WTC11 (cell line): Measurements from ENCODE around the gene RGS17. TPM values are rescaled to one million over a fixed set of nuclear protein-coding genes. Genes with fewer than 3 reads are reported as not detected.

Experiments
- ATAC-seq: fragments of 200-7000 bp; cut with Tn5 transposase; 2 replicates; pipeline ENCODE4 v1.10.0; 2021; ENCODE audit warnings: mild to moderate bottlenecking, moderate library complexity
- CTCF ChIA-PET: fragments of 300-600 bp; sonication (Branson Sonifier 250); formaldehyde crosslinking; loops from one replicate; lab custom pipeline; 2021; ENCODE audit warnings: antibody characterized with exemption; lab: Charles Lee
- POLR2A ChIA-PET: fragments of 350-600 bp; sonication (Branson Sonifier 250); formaldehyde crosslinking; loops from one replicate; lab custom pipeline; 2021; ENCODE audit warnings: antibody characterized with exemption; lab: Charles Lee
- DNase-seq: peaks from one replicate; pipeline ENCODE4 v3.0.0; 2021; ENCODE audit warnings: low spot score
- H3K27ac Mint-ChIP-seq: 2 replicates; pipeline ENCODE4 v1.8.0; 2021; ENCODE audit warnings: mixed read lengths
- H3K27me3 Mint-ChIP-seq: 2 replicates; pipeline ENCODE4 v1.8.0; 2021; ENCODE audit warnings: low read depth, mild to moderate bottlenecking, moderate library complexity, mixed read lengths
- H3K36me3 Mint-ChIP-seq: 2 replicates; pipeline ENCODE4 v1.8.0; 2021; ENCODE audit warnings: mixed read lengths
- H3K4me1 Mint-ChIP-seq: 2 replicates; pipeline ENCODE4 v1.8.0; 2022; ENCODE audit warnings: mixed read lengths
- H3K4me3 Mint-ChIP-seq: 2 replicates; pipeline ENCODE4 v1.8.0; 2021; ENCODE audit warnings: mild to moderate bottlenecking, moderate library complexity, mixed read lengths
- H3K9me3 Mint-ChIP-seq: 2 replicates; pipeline ENCODE4 v1.8.0; 2021; ENCODE audit warnings: mixed read lengths
- AR ChIP-seq: fragments of 250-450 bp; sonication (Bioruptor Pico); IDR thresholded peaks from 2 replicates; pipeline ENCODE4 v1.9.0; 2021; ENCODE audit warnings: mild to moderate bottlenecking
- ATF2 ChIP-seq: sonication (generic); formaldehyde crosslinking; IDR thresholded peaks from 2 replicates; pipeline ENCODE4 v1.8.1; 2022; ENCODE audit warnings: low read depth, missing genetic modification reagents, borderline replicate concordance
- EMX1 ChIP-seq: fragments of 250-450 bp; sonication (Bioruptor Pico); IDR thresholded peaks from 2 replicates; pipeline ENCODE4 v1.8.0; 2021; ENCODE audit warnings: mild to moderate bottlenecking
- FOXK1 ChIP-seq: sonication (generic); formaldehyde crosslinking; IDR thresholded peaks from 2 replicates; pipeline ENCODE4 v1.8.0; 2022; ENCODE audit warnings: mild to moderate bottlenecking, moderate library complexity, missing genetic modification reagents
- GTF2I ChIP-seq: fragments of 250-450 bp; sonication (Bioruptor Pico); conservative IDR thresholded peaks from 2 replicates; pipeline ENCODE4 v1.4.0; 2021; ENCODE audit warnings: mild to moderate bottlenecking
- HMGXB4 ChIP-seq: sonication (generic); formaldehyde crosslinking; IDR thresholded peaks from 2 replicates; pipeline ENCODE4 v1.8.1; 2023; ENCODE audit warnings: mild to moderate bottlenecking, moderate library complexity, missing genetic modification reagents
- JUN ChIP-seq: sonication (generic); formaldehyde crosslinking; IDR thresholded peaks from 2 replicates; pipeline ENCODE4 v1.8.0; 2023; ENCODE audit warnings: mild to moderate bottlenecking, missing genetic modification reagents
- NFATC4 ChIP-seq: fragments of 250-450 bp; sonication (Bioruptor Pico); IDR thresholded peaks from 2 replicates; pipeline ENCODE4 v1.9.0; 2021; ENCODE audit warnings: mild to moderate bottlenecking
- NR3C1 ChIP-seq: sonication (generic); formaldehyde crosslinking; conservative IDR thresholded peaks from 2 replicates; pipeline ENCODE4 v1.8.1; 2023; ENCODE audit warnings: low read depth, mild to moderate bottlenecking, missing genetic modification reagents
- PRRX2 ChIP-seq: fragments of 250-450 bp; sonication (Bioruptor Pico); IDR thresholded peaks from 2 replicates; pipeline ENCODE4 v1.8.0; 2021; ENCODE audit warnings: mild to moderate bottlenecking
- TEAD1 ChIP-seq: sonication (generic); formaldehyde crosslinking; IDR thresholded peaks from 2 replicates; pipeline ENCODE4 v1.8.0; 2022; ENCODE audit warnings: mild to moderate bottlenecking, missing genetic modification reagents
- ZNF121 ChIP-seq: sonication (generic); formaldehyde crosslinking; IDR thresholded peaks from 2 replicates; pipeline ENCODE4 v1.8.0; 2023; ENCODE audit warnings: missing genetic modification reagents
- ZNF138 ChIP-seq: sonication (generic); formaldehyde crosslinking; conservative IDR thresholded peaks from 2 replicates; pipeline ENCODE4 v1.8.1; 2022; ENCODE audit warnings: mild to moderate bottlenecking, moderate library complexity, missing genetic modification reagents
- ZNF416 ChIP-seq: fragments of 250-450 bp; sonication (Bioruptor Pico); IDR thresholded peaks from 2 replicates; pipeline ENCODE4 v1.9.0; 2021; ENCODE audit warnings: mild to moderate bottlenecking, inconsistent platforms
- ZNF532 ChIP-seq: fragments of 250-450 bp; sonication (Bioruptor Pico); IDR thresholded peaks from 2 replicates; pipeline ENCODE4 v1.9.0; 2021; ENCODE audit warnings: mild to moderate bottlenecking, borderline replicate concordance
- ZNF671 ChIP-seq: fragments of 250-450 bp; sonication (Bioruptor Pico); IDR thresholded peaks from 2 replicates; pipeline ENCODE4 v1.8.0; 2021; ENCODE audit warnings: mild to moderate bottlenecking
- total RNA-seq: library from RNA; stranded (reverse); gene quantifications from 3 replicates; pipeline ENCODE4 v1.2.3, GENCODE V29; 2021
- TF ChIP-seq, protein P1 (sequence below): fragments of 250-450 bp; sonication (Bioruptor Pico); IDR thresholded peaks from 2 replicates; pipeline ENCODE4 v1.8.0; 2021; ENCODE audit warnings: mild to moderate bottlenecking
- TF ChIP-seq, protein P2 (sequence below): sonication (generic); formaldehyde crosslinking; IDR thresholded peaks from 2 replicates; pipeline ENCODE4 v1.8.1; 2022; ENCODE audit warnings: low read depth, mild to moderate bottlenecking, moderate library complexity, missing genetic modification reagents, borderline replicate concordance
- TF ChIP-seq, protein P3 (sequence below): sonication (generic); formaldehyde crosslinking; IDR thresholded peaks from 2 replicates; pipeline ENCODE4 v1.8.0; 2023; ENCODE audit warnings: missing genetic modification reagents

RGS17 gene
- total RNA-seq, 1 experiment from 2014 or later: 9.3 TPM

- TF ChIP-seq, protein P1, sequence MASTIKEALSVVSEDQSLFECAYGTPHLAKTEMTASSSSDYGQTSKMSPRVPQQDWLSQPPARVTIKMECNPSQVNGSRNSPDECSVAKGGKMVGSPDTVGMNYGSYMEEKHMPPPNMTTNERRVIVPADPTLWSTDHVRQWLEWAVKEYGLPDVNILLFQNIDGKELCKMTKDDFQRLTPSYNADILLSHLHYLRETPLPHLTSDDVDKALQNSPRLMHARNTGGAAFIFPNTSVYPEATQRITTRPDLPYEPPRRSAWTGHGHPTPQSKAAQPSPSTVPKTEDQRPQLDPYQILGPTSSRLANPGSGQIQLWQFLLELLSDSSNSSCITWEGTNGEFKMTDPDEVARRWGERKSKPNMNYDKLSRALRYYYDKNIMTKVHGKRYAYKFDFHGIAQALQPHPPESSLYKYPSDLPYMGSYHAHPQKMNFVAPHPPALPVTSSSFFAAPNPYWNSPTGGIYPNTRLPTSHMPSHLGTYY (CRISPR knock-in tag): no peak
- no peak for TF ChIP-seq ZNF138
These were observed 157.2 kb downstream of the RGS17 start (continued) for GRCh38 chr6:152973916-152974315.

DNA sequence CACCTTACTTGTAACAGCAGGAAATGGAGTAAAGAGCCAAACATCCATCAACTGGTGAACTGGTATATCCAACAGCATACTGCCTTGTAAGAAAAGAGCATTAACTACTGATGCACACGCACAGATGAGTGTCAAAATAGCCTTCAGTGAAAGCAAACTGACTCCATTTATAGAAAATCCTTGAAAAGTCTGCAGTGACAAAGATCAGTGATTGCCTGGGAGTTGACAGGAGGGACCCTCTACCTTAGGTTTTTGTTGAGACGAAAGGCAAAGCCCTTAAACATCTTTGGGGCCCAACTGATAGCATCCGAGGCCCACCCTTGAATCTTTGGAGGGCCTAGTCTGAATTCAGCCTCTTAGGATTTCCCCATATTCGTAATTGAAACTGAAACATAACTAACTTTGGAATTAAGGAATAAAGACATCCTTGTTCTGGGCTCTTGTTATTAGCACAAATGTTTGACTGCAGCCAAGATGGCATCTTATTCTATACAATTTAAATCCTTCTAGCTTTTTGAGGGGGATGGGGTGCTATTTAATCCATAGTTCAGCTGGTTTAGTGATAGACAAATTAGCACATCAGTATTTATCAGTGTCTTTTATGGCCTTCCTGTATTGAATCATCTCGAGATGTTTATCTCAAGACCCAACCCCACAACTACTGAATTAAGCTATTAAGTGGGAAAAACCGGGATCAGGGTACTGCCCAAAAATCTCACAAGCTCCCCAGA lies 161.2 kb downstream of the RGS17 start:
- no peak overlapping the region; the same call in 1 of the 2 replicates for H3K27ac Mint-ChIP-seq
- no peaks in the 10 kb centered on the region for H3K27me3 Mint-ChIP-seq
- no peak for ATAC-seq
- peaks cover 7% of the 10 kb centered on the region; the same call in 1 of the 2 replicates for H3K9me3 Mint-ChIP-seq
- ChIA-PET POLR2A (interaction anchor here (1.1 to 1.4 kb wide), 2 partner anchors 13 kb away, joined by 3 to 4 read pairs; partner anchors contain the start of gene FBXO5), CTCF (interaction anchor here (1.1 to 1.8 kb wide), 2 partner anchors 16 to 22 kb away, joined by 3 to 5 read pairs; no protein-coding TSS in a partner anchor)
- peaks cover 42% of the 10 kb centered on the region for H3K36me3 Mint-ChIP-seq
- peaks cover under 1% of the 10 kb centered on the region for H3K4me1 Mint-ChIP-seq
- H3K4me3 Mint-ChIP-seq: no peak overlapping the region
- TF ChIP-seq GTF2I (CRISPR knock-in tag): no peak
- TF ChIP-seq EMX1 (CRISPR knock-in tag): peak; percentile 48; the same call in 1 of the 2 replicates
- TF ChIP-seq, protein P1 (CRISPR knock-in tag): peak; percentile 66
- no peak for TF ChIP-seq NR3C1 (CRISPR knock-in tag)
- peak; percentile 85; the same call in 1 of the 2 replicates for TF ChIP-seq AR (CRISPR knock-in tag)
- TF ChIP-seq ZNF121 (CRISPR knock-in tag): no peak
- TF ChIP-seq, protein P2, sequence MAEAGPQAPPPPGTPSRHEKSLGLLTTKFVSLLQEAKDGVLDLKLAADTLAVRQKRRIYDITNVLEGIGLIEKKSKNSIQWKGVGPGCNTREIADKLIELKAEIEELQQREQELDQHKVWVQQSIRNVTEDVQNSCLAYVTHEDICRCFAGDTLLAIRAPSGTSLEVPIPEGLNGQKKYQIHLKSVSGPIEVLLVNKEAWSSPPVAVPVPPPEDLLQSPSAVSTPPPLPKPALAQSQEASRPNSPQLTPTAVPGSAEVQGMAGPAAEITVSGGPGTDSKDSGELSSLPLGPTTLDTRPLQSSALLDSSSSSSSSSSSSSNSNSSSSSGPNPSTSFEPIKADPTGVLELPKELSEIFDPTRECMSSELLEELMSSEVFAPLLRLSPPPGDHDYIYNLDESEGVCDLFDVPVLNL: no peak
- peak; percentile 61; the same call in 1 of the 2 replicates for TF ChIP-seq ZNF532 (CRISPR knock-in tag)
- TF ChIP-seq JUN (CRISPR knock-in tag): no peak
- 0 out of 2 replicates have a peak, but pooled peaks have one; percentile 17 for TF ChIP-seq ZNF416
- TF ChIP-seq PRRX2 (CRISPR knock-in tag): peak; percentile 54; the same call in 1 of the 2 replicates
- no peak for TF ChIP-seq HMGXB4 (CRISPR knock-in tag)
- peak; percentile 42; the same call in 1 of the 2 replicates for TF ChIP-seq NFATC4
- peak; percentile 68 for TF ChIP-seq ZNF671
- TF ChIP-seq, protein P3, sequence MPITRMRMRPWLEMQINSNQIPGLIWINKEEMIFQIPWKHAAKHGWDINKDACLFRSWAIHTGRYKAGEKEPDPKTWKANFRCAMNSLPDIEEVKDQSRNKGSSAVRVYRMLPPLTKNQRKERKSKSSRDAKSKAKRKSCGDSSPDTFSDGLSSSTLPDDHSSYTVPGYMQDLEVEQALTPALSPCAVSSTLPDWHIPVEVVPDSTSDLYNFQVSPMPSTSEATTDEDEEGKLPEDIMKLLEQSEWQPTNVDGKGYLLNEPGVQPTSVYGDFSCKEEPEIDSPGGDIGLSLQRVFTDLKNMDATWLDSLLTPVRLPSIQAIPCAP (CRISPR knock-in tag): no peak
- TF ChIP-seq FOXK1 (CRISPR knock-in tag): no peak
- no peak for TF ChIP-seq ATF2 (CRISPR knock-in tag)
- no peak for TF ChIP-seq TEAD1 (CRISPR knock-in tag)
- TF ChIP-seq, all 79 proteins: peak for 8
- no peak for DNase-seq
